K562 (cell line): ENCODE data around the gene FBXO10. TPM values are rescaled to one million over a fixed set of nuclear protein-coding genes. Genes with fewer than 3 reads are reported as not detected.

Experiments used
- AFF1 ChIP-seq, 2 experiments: fragments of 450-650 bp; IDR thresholded peaks; 2 replicates each; pipeline ENCODE4 v1.6.1; 2018; ENCODE audit warnings: mild to moderate bottlenecking in 2 of 2, low read depth in 1 of 2; ENCODE audit not compliant: partially characterized antibody in 2 of 2
- CTBP1 ChIP-seq: fragments of 450-650 bp; IDR thresholded peaks from 2 replicates; pipeline ENCODE4 v1.6.1; 2016; ENCODE audit warnings: borderline replicate concordance
- HOXB6 ChIP-seq: fragments of 250-450 bp; sonication (Bioruptor Pico); IDR thresholded peaks from 2 replicates; pipeline ENCODE4 v1.5.1; 2022; ENCODE audit warnings: mild to moderate bottlenecking, borderline replicate concordance
- JUNB ChIP-seq: fragments of 450-650 bp; formaldehyde crosslinking; conservative IDR thresholded peaks from 2 replicates; pipeline ENCODE4 v1.4.0; 2020; ENCODE audit warnings: mild to moderate bottlenecking
- MYC ChIP-seq, 2 experiments: fragments of 250-450 bp in 1 of 2; sonication (Bioruptor Pico) in 1 of 2; IDR thresholded peaks; 2 replicates each; pipeline versions ENCODE4 v1.5.1 to v1.6.1; 2012 to 2021; ENCODE audit warnings: low read depth in 2 of 2, borderline replicate concordance in 1 of 2, improper control_type of control experiment in 1 of 2, low read length in 1 of 2, mild to moderate bottlenecking in 1 of 2, moderate library complexity in 1 of 2
- NFRKB ChIP-seq: fragments of 450-650 bp; IDR thresholded peaks from 2 replicates; pipeline ENCODE4 v1.6.1; 2016; ENCODE audit warnings: low read depth
- PKNOX1 ChIP-seq: fragments of 450-650 bp; IDR thresholded peaks from 2 replicates; pipeline ENCODE4 v1.6.1; 2016
- POLR2G ChIP-seq: fragments of 200-400 bp; formaldehyde crosslinking; IDR thresholded peaks from 2 replicates; pipeline ENCODE4 v1.6.1; 2017; ENCODE audit warnings: low read depth, mild to moderate bottlenecking, antibody characterized with exemption, low read length, moderate library complexity
- RBM34 ChIP-seq: fragments of 200-400 bp; formaldehyde crosslinking; IDR thresholded peaks from 2 replicates; pipeline ENCODE4 v1.6.1; 2018; ENCODE audit warnings: low read length, borderline replicate concordance; ENCODE audit not compliant: insufficient read depth
- SIRT6 ChIP-seq: IDR thresholded peaks from one replicate; pipeline ENCODE4 v1.6.1; 2012; ENCODE audit warnings: low read depth, mild to moderate bottlenecking, control low read depth, inconsistent platforms, low read length, moderate library complexity
- SMAD3 ChIP-seq: fragments of 450-650 bp; formaldehyde crosslinking; conservative IDR thresholded peaks from 2 replicates; pipeline ENCODE4 v1.4.0; 2020; ENCODE audit warnings: mild to moderate bottlenecking
- SRSF9 ChIP-seq: fragments of 200-400 bp; formaldehyde crosslinking; IDR thresholded peaks from 2 replicates; pipeline ENCODE4 v1.6.1; 2017; ENCODE audit warnings: low read depth, low read length, borderline replicate concordance
- TAF1 ChIP-seq: IDR thresholded peaks from 2 replicates; pipeline ENCODE4 v1.6.1; 2011; ENCODE audit warnings: mild to moderate bottlenecking, low read length, moderate library complexity; ENCODE audit not compliant: insufficient read depth, control insufficient read depth, severe bottlenecking; ENCODE audit errors: extremely low read depth
- TAL1 ChIP-seq: fragments of 450-650 bp; IDR thresholded peaks from 2 replicates; pipeline ENCODE4 v1.6.1; 2016; ENCODE audit warnings: mild to moderate bottlenecking
- TRIM24 ChIP-seq, 2 experiments: fragments of 450-650 bp; IDR thresholded peaks; 2 replicates each; pipeline ENCODE4 v1.6.1; 2016
- ZC3H4 ChIP-seq: sonication (generic); formaldehyde crosslinking; IDR thresholded peaks from 2 replicates; pipeline ENCODE4 v1.9.0; 2021; ENCODE audit warnings: missing genetic modification reagents, borderline replicate concordance
- ZFP91 ChIP-seq: sonication (generic); formaldehyde crosslinking; IDR thresholded peaks from 2 replicates; pipeline ENCODE4 v1.8.0; 2022; ENCODE audit warnings: mild to moderate bottlenecking, missing genetic modification reagents
- ZKSCAN1 ChIP-seq: fragments of 150-350 bp; IDR thresholded peaks from 2 replicates; pipeline ENCODE4 v1.6.1; 2016; ENCODE audit warnings: low read depth, low read length
- ZNF311 ChIP-seq: fragments of 250-450 bp; sonication (Bioruptor Pico); IDR thresholded peaks from 2 replicates; pipeline ENCODE4 v1.4.0; 2020; ENCODE audit warnings: mild to moderate bottlenecking, moderate library complexity
- polyA plus RNA-seq, 8 experiments: library from polyadenylated mRNA; depleted of rRNA in 4 of 8; stranded (reverse) in 5 of 8; unstranded in 3 of 8; fragments of >200 nt; fragmentation: Nextera tagmentation in 2 of 8; fragmentation: Illumina TruSeq in 1 of 8; extraction: Ambion mirVana in 2 of 8; extraction: Trizol in 1 of 8; gene quantifications; 2 replicates each; pipeline versions ENCODE4 v1.2.1 to v1.2.3, GENCODE V29; 2011 to 2014; ENCODE audit warnings: inconsistent platforms in 1 of 8, missing spikeins in 1 of 8
- total RNA-seq, 7 experiments: library from RNA; depleted of rRNA in 6 of 7; stranded (reverse); fragments of >200 nt in 6 of 7; fragmentation: Illumina TruSeq in 2 of 7; extraction: Trizol in 2 of 7; gene quantifications; 2 replicates each; pipeline versions ENCODE4 v1.2.1 to v1.2.3, GENCODE V29; 2011 to 2021; ENCODE audit warnings: low replicate concordance in 1 of 7
- TF ChIP-seq, protein P1 (sequence below): sonication (generic); formaldehyde crosslinking; IDR thresholded peaks from 2 replicates; pipeline ENCODE4 v1.8.1; 2022; ENCODE audit warnings: missing genetic modification reagents

FBXO10 gene
- total and polyA plus RNA-seq, 9 of the 15 experiments (the other 6 are each of a cell fraction or from before 2014, with no cell fraction given), result 0.84 to 9.9 (median 6.0) TPM

- TF ChIP-seq RBM34 (no peak), PKNOX1 (no peak), ZC3H4 (CRISPR knock-in tag) (peak; percentile 78; the same call in 1 of the 2 replicates), ZNF311 (no peak), CTBP1 (0 out of 2 replicates have a peak, but pooled peaks have one; percentile 60), HOXB6 (CRISPR knock-in tag) (no peak), NFRKB (peak; percentile 34; the same call in 1 of the 2 replicates), TRIM24 (IDR thresholded peaks at IDR 0.05) (no peak), POLR2G (peak; percentile 80), TAL1 (no peak), SMAD3 (no peak), MYC (IDR thresholded peaks at IDR 0.05; ENCODE audit: low read depth, low read length) (0 out of 2 replicates have a peak, but pooled peaks have one; percentile 48), MYC (CRISPR knock-in tag; IDR thresholded peaks at IDR 0.05; ENCODE audit: borderline replicate concordance, low read depth) (no peak; the same call in 1 of the 2 replicates), SIRT6 (no peak), ZKSCAN1 (no peak), AFF1 (IDR thresholded peaks at IDR 0.05; ENCODE audit: low read depth in 1 of 2, partially characterized antibody in 2 of 2) (no peak), JUNB (CRISPR knock-in tag) (no peak), ZFP91 (CRISPR knock-in tag) (no peak), SRSF9 (no peak), TAF1 (peak; percentile 13)
- TF ChIP-seq, protein P1, sequence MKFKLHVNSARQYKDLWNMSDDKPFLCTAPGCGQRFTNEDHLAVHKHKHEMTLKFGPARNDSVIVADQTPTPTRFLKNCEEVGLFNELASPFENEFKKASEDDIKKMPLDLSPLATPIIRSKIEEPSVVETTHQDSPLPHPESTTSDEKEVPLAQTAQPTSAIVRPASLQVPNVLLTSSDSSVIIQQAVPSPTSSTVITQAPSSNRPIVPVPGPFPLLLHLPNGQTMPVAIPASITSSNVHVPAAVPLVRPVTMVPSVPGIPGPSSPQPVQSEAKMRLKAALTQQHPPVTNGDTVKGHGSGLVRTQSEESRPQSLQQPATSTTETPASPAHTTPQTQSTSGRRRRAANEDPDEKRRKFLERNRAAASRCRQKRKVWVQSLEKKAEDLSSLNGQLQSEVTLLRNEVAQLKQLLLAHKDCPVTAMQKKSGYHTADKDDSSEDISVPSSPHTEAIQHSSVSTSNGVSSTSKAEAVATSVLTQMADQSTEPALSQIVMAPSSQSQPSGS, result no peak
These were observed 110.0 kb downstream of the FBXO10 start (continued) for GRCh38 chr9:37466037-37466709.
